ENCODE results near the gene EHD3.

GRCh38 chr2:31249009-31249690 lies 15.2 kb downstream of the EHD3 start:
- TF ChIP-seq CTCF (IDR thresholded peaks at IDR 0.05) (no peak), POLR2A (IDR thresholded peaks at IDR 0.05) (no peak)

All from testis (tissue), 2 donors.